ENCODE measurements around the gene NTSR2.

The NTSR2 gene

DNA sequence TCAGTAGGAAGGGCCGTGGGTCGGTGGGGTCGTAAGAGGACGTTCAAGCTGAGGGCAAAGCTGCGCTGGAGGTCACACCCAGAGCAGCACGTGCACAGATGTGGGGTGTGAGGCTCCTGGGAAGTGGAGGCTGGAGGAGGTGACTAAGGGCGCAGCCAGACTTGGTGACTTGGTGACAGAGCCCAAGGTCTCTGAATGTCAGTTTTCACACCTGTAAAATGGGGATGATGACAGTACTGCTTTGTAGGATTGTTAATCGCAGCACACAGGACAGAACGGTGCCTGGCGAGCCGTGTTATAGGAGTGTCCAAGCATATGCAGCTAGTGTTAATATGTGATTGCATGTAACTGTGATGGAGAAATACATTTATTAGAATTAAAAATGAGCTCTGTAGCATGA lies 40.8 kb downstream of the NTSR2 start:
- no peak for DNase-seq (ENCODE audit: low spot score)
- Histone ChIP-seq H3K14ac (ENCODE audit: low read length) (no peak overlapping the region), H3K27ac (replicated peaks; ENCODE audit: low read length) (no peak overlapping the region), H2AFZ (ENCODE audit: low read length) (no peak overlapping the region), H4K91ac (ENCODE audit: low read depth, low read length, poor library complexity) (no peak overlapping the region), H3K9ac (ENCODE audit: low read depth, low read length, poor library complexity) (no peak overlapping the region), H3K18ac (ENCODE audit: low read length) (no peak overlapping the region), H2BK120ac (ENCODE audit: low read depth, low read length) (no peak overlapping the region), H3K23ac (ENCODE audit: low read depth, low read length, poor library complexity) (no peak overlapping the region), H3K4me2 (ENCODE audit: insufficient read depth, low read length, poor library complexity, severe bottlenecking) (no peak overlapping the region), H2AK5ac (ENCODE audit: low read depth, low read length) (no peak overlapping the region), H3K36me3 (replicated peaks in 1 of 2; ENCODE audit: control insufficient read depth in 2 of 2, insufficient read depth in 2 of 2, low read length in 2 of 2) (peaks cover 56 to 100% of the 10 kb centered on the region in 2 donors), H3K4me1 (ENCODE audit: control insufficient read depth in 2 of 2, insufficient read depth in 1 of 2, low read depth in 1 of 2, low read length in 2 of 2) (no peaks in the 10 kb centered on the region), H3K27me3 (ENCODE audit: control insufficient read depth in 3 of 3, insufficient read depth in 3 of 3, low read depth in 1 of 3, low read length in 3 of 3) (no peaks in the 10 kb centered on the region), H2BK15ac (ENCODE audit: low read length) (no peak overlapping the region), H3K4ac (ENCODE audit: low read length) (no peak overlapping the region), H3K4me3 (ENCODE audit: low read length in 2 of 2) (no peak overlapping the region), H2BK12ac (ENCODE audit: low read length) (no peak overlapping the region), H3K79me1 (ENCODE audit: low read depth, low read length) (no peaks in the 10 kb centered on the region), H3K9me3 (replicated peaks in 1 of 2; ENCODE audit: control insufficient read depth in 2 of 2, insufficient read depth in 1 of 2, low read depth in 1 of 2, low read length in 2 of 2) (peaks cover 7 to 10% of the 10 kb centered on the region in 2 donors), H4K8ac (ENCODE audit: low read depth, low read length) (no peak overlapping the region), H2BK5ac (ENCODE audit: low read length) (no peak overlapping the region)
- WGBS, 2 donors (ENCODE audit: extremely low coverage in 2 of 2, insufficient read length in 2 of 2, insufficient replicate concordance in 1 of 2): no CpG with 5 or more reads among the region's 11 CpGs

DNA sequence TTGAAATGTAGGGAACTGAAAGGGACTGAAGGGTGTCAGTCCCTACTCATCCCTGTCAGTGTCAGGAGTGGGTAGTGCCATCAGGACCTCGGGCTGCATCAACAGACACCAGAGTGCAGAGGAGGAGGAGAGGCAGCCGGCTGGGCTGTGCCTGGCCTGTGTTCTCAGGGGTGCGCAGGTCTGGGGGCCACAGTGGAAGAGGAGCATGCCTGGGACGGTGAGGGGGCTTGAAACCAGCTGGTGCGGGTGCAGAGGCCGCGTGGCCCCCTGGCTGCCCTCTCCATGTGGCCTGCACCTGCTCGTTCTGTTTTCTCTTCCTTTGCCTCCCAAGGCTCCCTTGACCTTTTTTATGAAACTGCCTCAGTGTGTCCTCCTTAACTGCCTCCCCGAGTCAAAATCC lies 41.3 kb downstream of the NTSR2 start:
- H3K18ac ChIP-seq (ENCODE audit: low read length): no peak overlapping the region
- H3K14ac ChIP-seq (ENCODE audit: low read length): no peak overlapping the region
- no peak overlapping the region for H2BK5ac ChIP-seq (ENCODE audit: low read length)
- DNase-seq (ENCODE audit: low spot score): no peak
- no CpG with 5 or more reads among the region's 9 CpGs for WGBS, 2 donors (ENCODE audit: extremely low coverage in 2 of 2, insufficient read length in 2 of 2, insufficient replicate concordance in 1 of 2)
- no peak overlapping the region for H3K4me2 ChIP-seq (ENCODE audit: insufficient read depth, low read length, poor library complexity, severe bottlenecking)
- H3K27ac ChIP-seq (replicated peaks; ENCODE audit: low read length): no peak overlapping the region
- H2BK12ac ChIP-seq (ENCODE audit: low read length): no peak overlapping the region
- no peak overlapping the region for H2AK5ac ChIP-seq (ENCODE audit: low read depth, low read length)
- H4K91ac ChIP-seq (ENCODE audit: low read depth, low read length, poor library complexity): no peak overlapping the region
- H2AFZ ChIP-seq (ENCODE audit: low read length): no peak overlapping the region
- H3K4me1 ChIP-seq (ENCODE audit: control insufficient read depth in 2 of 2, insufficient read depth in 1 of 2, low read depth in 1 of 2, low read length in 2 of 2): no peaks in the 10 kb centered on the region
- H2BK120ac ChIP-seq (ENCODE audit: low read depth, low read length): no peak overlapping the region
- H3K4me3 ChIP-seq (ENCODE audit: low read length in 2 of 2): no peak overlapping the region
- H3K23ac ChIP-seq (ENCODE audit: low read depth, low read length, poor library complexity): no peak overlapping the region
- no peak overlapping the region for H2BK15ac ChIP-seq (ENCODE audit: low read length)
- H3K9me3 ChIP-seq (replicated peaks in 1 of 2; ENCODE audit: control insufficient read depth in 2 of 2, insufficient read depth in 1 of 2, low read depth in 1 of 2, low read length in 2 of 2): peaks cover 7 to 10% of the 10 kb centered on the region in 2 donors
- no peaks in the 10 kb centered on the region for H3K79me1 ChIP-seq (ENCODE audit: low read depth, low read length)
- no peak overlapping the region for H4K8ac ChIP-seq (ENCODE audit: low read depth, low read length)
- H3K27me3 ChIP-seq (ENCODE audit: control insufficient read depth in 3 of 3, insufficient read depth in 3 of 3, low read depth in 1 of 3, low read length in 3 of 3): no peaks in the 10 kb centered on the region
- H3K9ac ChIP-seq (ENCODE audit: low read depth, low read length, poor library complexity): peak overlapping the region; percentile 32
- peaks cover 53 to 100% of the 10 kb centered on the region in 2 donors for H3K36me3 ChIP-seq (replicated peaks in 1 of 2; ENCODE audit: control insufficient read depth in 2 of 2, insufficient read depth in 2 of 2, low read length in 2 of 2)
- no peak overlapping the region for H3K4ac ChIP-seq (ENCODE audit: low read length)

DNA sequence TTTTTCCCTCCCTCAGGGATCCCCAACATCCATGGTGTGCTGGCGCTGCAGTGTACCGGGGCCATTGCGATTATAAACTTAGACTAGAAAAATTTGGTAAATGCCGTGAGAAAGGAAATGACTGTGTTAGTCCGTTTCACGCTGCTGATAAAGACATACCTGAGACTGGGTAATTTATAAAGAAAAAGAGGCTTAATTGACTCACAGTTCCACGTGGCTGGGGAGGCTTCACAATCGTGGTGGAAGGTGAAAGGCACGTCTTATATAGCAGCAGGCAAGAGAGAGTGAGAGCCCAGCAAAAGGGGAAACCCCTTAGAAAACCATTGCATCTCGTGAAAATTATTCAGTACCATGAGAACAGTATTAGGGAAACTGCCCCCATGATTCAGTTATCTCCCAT lies 44.3 kb downstream of the NTSR2 start:
- H3K18ac ChIP-seq (ENCODE audit: low read length): no peak overlapping the region
- WGBS, 2 donors (ENCODE audit: extremely low coverage in 2 of 2, insufficient read length in 2 of 2, insufficient replicate concordance in 1 of 2): no CpG with 5 or more reads among the region's 10 CpGs
- DNase-seq (ENCODE audit: low spot score): no peak
- no peak overlapping the region for H2BK12ac ChIP-seq (ENCODE audit: low read length)
- no peak overlapping the region for H2BK120ac ChIP-seq (ENCODE audit: low read depth, low read length)
- H3K36me3 ChIP-seq (replicated peaks in 1 of 2; ENCODE audit: control insufficient read depth in 2 of 2, insufficient read depth in 2 of 2, low read length in 2 of 2): peaks cover 53 to 100% of the 10 kb centered on the region in 2 donors
- no peaks in the 10 kb centered on the region for H3K4me1 ChIP-seq (ENCODE audit: control insufficient read depth in 2 of 2, insufficient read depth in 1 of 2, low read depth in 1 of 2, low read length in 2 of 2)
- H4K8ac ChIP-seq (ENCODE audit: low read depth, low read length): no peak overlapping the region
- H3K4me3 ChIP-seq (ENCODE audit: low read length in 2 of 2): no peak overlapping the region
- H2AK5ac ChIP-seq (ENCODE audit: low read depth, low read length): no peak overlapping the region
- H2BK15ac ChIP-seq (ENCODE audit: low read length): no peak overlapping the region
- no peak overlapping the region for H3K14ac ChIP-seq (ENCODE audit: low read length)
- peaks cover 7 to 10% of the 10 kb centered on the region in 2 donors for H3K9me3 ChIP-seq (replicated peaks in 1 of 2; ENCODE audit: control insufficient read depth in 2 of 2, insufficient read depth in 1 of 2, low read depth in 1 of 2, low read length in 2 of 2)
- no peaks in the 10 kb centered on the region for H3K27me3 ChIP-seq (ENCODE audit: control insufficient read depth in 3 of 3, insufficient read depth in 3 of 3, low read depth in 1 of 3, low read length in 3 of 3)
- H2BK5ac ChIP-seq (ENCODE audit: low read length): no peak overlapping the region
- H2AFZ ChIP-seq (ENCODE audit: low read length): no peak overlapping the region
- no peak overlapping the region for H3K9ac ChIP-seq (ENCODE audit: low read depth, low read length, poor library complexity)
- H3K27ac ChIP-seq (replicated peaks; ENCODE audit: low read length): no peak overlapping the region
- no peak overlapping the region for H3K4ac ChIP-seq (ENCODE audit: low read length)
- no peak overlapping the region for H3K23ac ChIP-seq (ENCODE audit: low read depth, low read length, poor library complexity)
- H3K79me1 ChIP-seq (ENCODE audit: low read depth, low read length): no peaks in the 10 kb centered on the region
- H3K4me2 ChIP-seq (ENCODE audit: insufficient read depth, low read length, poor library complexity, severe bottlenecking): no peak overlapping the region
- H4K91ac ChIP-seq (ENCODE audit: low read depth, low read length, poor library complexity): no peak overlapping the region

DNA sequence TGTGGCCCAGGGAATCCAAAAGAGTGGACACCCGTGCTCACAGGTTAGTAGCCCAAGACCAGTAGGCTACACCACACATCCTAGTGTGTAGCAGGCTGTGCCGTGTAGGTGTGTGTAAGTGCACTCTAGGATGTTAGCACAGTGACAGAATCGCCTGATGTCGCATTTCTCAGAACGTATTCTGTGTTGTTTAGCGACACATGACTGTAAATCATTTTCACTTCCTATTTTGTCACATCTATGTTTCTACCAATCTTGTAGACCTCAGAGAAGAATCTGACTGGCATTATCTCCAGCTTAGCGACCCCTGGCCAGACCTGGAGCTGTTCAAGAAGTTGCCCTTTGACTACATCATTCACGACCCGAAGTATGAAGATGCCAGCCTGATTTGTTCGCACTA lies 45.1 kb downstream of the NTSR2 start:
- Histone ChIP-seq H4K8ac (ENCODE audit: low read depth, low read length) (no peak overlapping the region), H2BK120ac (ENCODE audit: low read depth, low read length) (no peak overlapping the region), H3K79me1 (ENCODE audit: low read depth, low read length) (no peaks in the 10 kb centered on the region), H3K4ac (ENCODE audit: low read length) (no peak overlapping the region), H3K9me3 (replicated peaks in 1 of 2; ENCODE audit: control insufficient read depth in 2 of 2, insufficient read depth in 1 of 2, low read depth in 1 of 2, low read length in 2 of 2) (peaks cover 7 to 10% of the 10 kb centered on the region in 2 donors), H2BK12ac (ENCODE audit: low read length) (no peak overlapping the region), H2BK5ac (ENCODE audit: low read length) (no peak overlapping the region), H4K91ac (ENCODE audit: low read depth, low read length, poor library complexity) (no peak overlapping the region), H3K27me3 (ENCODE audit: control insufficient read depth in 3 of 3, insufficient read depth in 3 of 3, low read depth in 1 of 3, low read length in 3 of 3) (no peaks in the 10 kb centered on the region), H3K36me3 (replicated peaks in 1 of 2; ENCODE audit: control insufficient read depth in 2 of 2, insufficient read depth in 2 of 2, low read length in 2 of 2) (peaks cover 48 to 100% of the 10 kb centered on the region in 2 donors), H3K27ac (replicated peaks; ENCODE audit: low read length) (no peak overlapping the region), H2AFZ (ENCODE audit: low read length) (no peak overlapping the region), H3K18ac (ENCODE audit: low read length) (no peak overlapping the region), H3K9ac (ENCODE audit: low read depth, low read length, poor library complexity) (no peak overlapping the region), H2AK5ac (ENCODE audit: low read depth, low read length) (no peak overlapping the region), H3K4me2 (ENCODE audit: insufficient read depth, low read length, poor library complexity, severe bottlenecking) (no peak overlapping the region), H3K4me3 (ENCODE audit: low read length in 2 of 2) (no peak overlapping the region), H2BK15ac (ENCODE audit: low read length) (no peak overlapping the region), H3K4me1 (ENCODE audit: control insufficient read depth in 2 of 2, insufficient read depth in 1 of 2, low read depth in 1 of 2, low read length in 2 of 2) (no peaks in the 10 kb centered on the region), H3K14ac (ENCODE audit: low read length) (no peak overlapping the region), H3K23ac (ENCODE audit: low read depth, low read length, poor library complexity) (no peak overlapping the region)
- DNase-seq (ENCODE audit: low spot score): no peak
- WGBS, 2 donors (ENCODE audit: extremely low coverage in 2 of 2, insufficient read length in 2 of 2, insufficient replicate concordance in 1 of 2): no CpG with 5 or more reads among the region's 10 CpGs

All from neuronal stem cell (in vitro differentiated cells).